HG03442 (cell line): ENCODE measurements around the gene DET1.
"Not testable (repeated sequence)": the region's sequence is repeated elsewhere in the genome, so short reads cannot be mapped to it uniquely, and the experiment has no call there.

Source experiments
- ATAC-seq: cut with Tn5 transposase; IDR thresholded peaks from one replicate; pipeline ENCODE4 v1.9.1; 2021; ENCODE audit warnings: mild to moderate bottlenecking, moderate library complexity; ENCODE audit not compliant: unreplicated experiment

The DET1 gene

GRCh38 chr15:88541111-88541510 is 5.4 kb downstream of the DET1 start:
- ATAC-seq: not testable (repeated sequence)

- ATAC-seq: not testable (repeated sequence)
Observed at GRCh38 chr15:88540350-88540749, 6.1 kb downstream of the DET1 start.

GRCh38 chr15:88539441-88539840 is 7.0 kb downstream of the DET1 start:
- no peak for ATAC-seq

- ATAC-seq: no peak
Observed at GRCh38 chr15:88538972-88539371, 7.5 kb downstream of the DET1 start.

GRCh38 chr15:88537591-88538317 is 8.7 kb downstream of the DET1 start:
- ATAC-seq: no peak

GRCh38 chr15:88535607-88536313 is 10.7 kb downstream of the DET1 start:
- ATAC-seq: no peak

GRCh38 chr15:88535100-88535499 is 11.4 kb downstream of the DET1 start:
- no peak for ATAC-seq

- ATAC-seq: no peak
Observed at GRCh38 chr15:88533376-88533775, 13.1 kb downstream of the DET1 start.

- no peak for ATAC-seq
Observed at GRCh38 chr15:88529021-88529630, 17.4 kb downstream of the DET1 start.

- no peak for ATAC-seq
Observed at GRCh38 chr15:88526247-88526879, 20.1 kb downstream of the DET1 start.

GRCh38 chr15:88525418-88525817 is 21.1 kb downstream of the DET1 start:
- ATAC-seq: no peak

GRCh38 chr15:88524094-88524493 is 22.4 kb downstream of the DET1 start:
- ATAC-seq: not testable (repeated sequence)

GRCh38 chr15:88518903-88519302 is 27.6 kb downstream of the DET1 start:
- ATAC-seq: no peak

GRCh38 chr15:88513195-88513594 is 33.3 kb downstream of the DET1 start:
- no peak for ATAC-seq

GRCh38 chr15:88512601-88513000 is 33.9 kb downstream of the DET1 start:
- no peak for ATAC-seq

- ATAC-seq: no peak
Observed at GRCh38 chr15:88512078-88512477, 34.4 kb downstream of the DET1 start.

GRCh38 chr15:88511161-88511560 is 35.3 kb downstream of the DET1 start:
- no peak for ATAC-seq

- ATAC-seq: peak; percentile 50
Observed at GRCh38 chr15:88509964-88510363, 36.5 kb downstream of the DET1 start.

GRCh38 chr15:88509321-88509720 is 37.2 kb downstream of the DET1 start:
- peak; percentile 56 for ATAC-seq

- no peak for ATAC-seq
Observed at GRCh38 chr15:88506628-88507027, 39.9 kb downstream of the DET1 start.

GRCh38 chr15:88505721-88506120 is 40.8 kb downstream of the DET1 start:
- ATAC-seq: no peak

GRCh38 chr15:88504445-88504844 is 42.0 kb downstream of the DET1 start:
- no peak for ATAC-seq
